ENCODE measurements around the gene DAND5. TPM values are rescaled to one million over a fixed set of nuclear protein-coding genes. Genes with fewer than 3 reads are reported as not detected.

DAND5 gene
- total RNA-seq, 1 donor from 2014 or later = not detected

DNA sequence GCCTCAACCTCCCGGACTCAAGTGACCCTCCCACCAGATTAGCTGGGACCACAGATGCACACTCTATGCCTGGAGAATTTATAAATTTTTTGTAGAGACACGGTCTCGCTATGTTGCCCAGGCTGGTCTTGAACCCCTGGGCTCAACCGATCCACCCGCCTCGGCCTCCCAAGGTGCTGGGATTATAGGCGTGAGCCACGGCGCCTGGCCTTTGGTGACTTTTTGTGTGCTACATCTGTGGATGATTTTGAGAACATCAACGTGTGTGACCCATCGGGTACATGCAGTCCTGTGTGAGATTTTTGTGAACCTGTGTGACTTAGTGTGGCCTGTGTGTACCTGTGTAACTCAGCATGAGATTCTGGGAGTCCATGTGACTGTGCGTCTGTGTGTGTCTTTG, 17.4 kb downstream of the DAND5 start:
- no peak overlapping the region for H3K4me3 Mint-ChIP-seq (ENCODE audit: unreplicated experiment)

DNA sequence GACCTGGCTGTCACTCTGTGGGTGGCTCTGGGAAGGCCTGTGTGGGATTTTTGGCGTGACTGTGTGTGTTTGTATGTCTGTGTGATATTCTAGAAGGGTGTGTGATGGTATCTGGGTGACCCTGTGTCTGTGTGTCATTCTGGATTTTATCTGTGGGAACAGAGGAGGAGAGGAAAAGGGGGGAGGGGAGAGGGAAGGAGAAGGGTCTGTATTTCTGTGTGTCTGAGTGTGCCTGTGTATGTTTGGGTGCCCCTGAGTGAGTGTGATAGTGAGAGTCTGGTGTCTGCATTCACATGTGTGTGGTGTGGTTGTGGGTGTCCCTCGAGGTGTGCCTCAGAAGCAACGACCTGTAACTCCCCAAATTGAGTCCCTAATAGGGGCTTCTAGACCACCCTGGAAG, 17.8 kb downstream of the DAND5 start:
- H3K27ac Mint-ChIP-seq (ENCODE audit: unreplicated experiment) = no peak overlapping the region
- H3K9me3 Mint-ChIP-seq (ENCODE audit: unreplicated experiment) = no peaks in the 10 kb centered on the region
- no peaks in the 10 kb centered on the region for H3K36me3 Mint-ChIP-seq (ENCODE audit: unreplicated experiment)
- TF ChIP-seq, protein P1, sequence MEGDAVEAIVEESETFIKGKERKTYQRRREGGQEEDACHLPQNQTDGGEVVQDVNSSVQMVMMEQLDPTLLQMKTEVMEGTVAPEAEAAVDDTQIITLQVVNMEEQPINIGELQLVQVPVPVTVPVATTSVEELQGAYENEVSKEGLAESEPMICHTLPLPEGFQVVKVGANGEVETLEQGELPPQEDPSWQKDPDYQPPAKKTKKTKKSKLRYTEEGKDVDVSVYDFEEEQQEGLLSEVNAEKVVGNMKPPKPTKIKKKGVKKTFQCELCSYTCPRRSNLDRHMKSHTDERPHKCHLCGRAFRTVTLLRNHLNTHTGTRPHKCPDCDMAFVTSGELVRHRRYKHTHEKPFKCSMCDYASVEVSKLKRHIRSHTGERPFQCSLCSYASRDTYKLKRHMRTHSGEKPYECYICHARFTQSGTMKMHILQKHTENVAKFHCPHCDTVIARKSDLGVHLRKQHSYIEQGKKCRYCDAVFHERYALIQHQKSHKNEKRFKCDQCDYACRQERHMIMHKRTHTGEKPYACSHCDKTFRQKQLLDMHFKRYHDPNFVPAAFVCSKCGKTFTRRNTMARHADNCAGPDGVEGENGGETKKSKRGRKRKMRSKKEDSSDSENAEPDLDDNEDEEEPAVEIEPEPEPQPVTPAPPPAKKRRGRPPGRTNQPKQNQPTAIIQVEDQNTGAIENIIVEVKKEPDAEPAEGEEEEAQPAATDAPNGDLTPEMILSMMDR (IDR thresholded peaks at IDR 0.05) = no peak
- no peak overlapping the region for H3K4me3 Mint-ChIP-seq (ENCODE audit: unreplicated experiment)
- peaks cover 2% of the 10 kb centered on the region for H3K27me3 Mint-ChIP-seq (ENCODE audit: unreplicated experiment)
- H3K4me1 Mint-ChIP-seq (ENCODE audit: unreplicated experiment) = peaks cover 16% of the 10 kb centered on the region
- DNase-seq (ENCODE audit: extremely low spot score, unreplicated experiment) = no peak

More for the DNA sequence above, 17.4 kb downstream of the DAND5 start:
- Mint-ChIP-seq H3K27ac (ENCODE audit: unreplicated experiment) (no peak overlapping the region), H3K4me1 (ENCODE audit: unreplicated experiment) (peaks cover 16% of the 10 kb centered on the region), H3K9me3 (ENCODE audit: unreplicated experiment) (no peaks in the 10 kb centered on the region), H3K27me3 (ENCODE audit: unreplicated experiment) (peaks cover 2% of the 10 kb centered on the region), H3K36me3 (ENCODE audit: unreplicated experiment) (no peaks in the 10 kb centered on the region)
- TF ChIP-seq, protein P1 (IDR thresholded peaks at IDR 0.05) = no peak
- DNase-seq (ENCODE audit: extremely low spot score, unreplicated experiment) = no peak

DNA sequence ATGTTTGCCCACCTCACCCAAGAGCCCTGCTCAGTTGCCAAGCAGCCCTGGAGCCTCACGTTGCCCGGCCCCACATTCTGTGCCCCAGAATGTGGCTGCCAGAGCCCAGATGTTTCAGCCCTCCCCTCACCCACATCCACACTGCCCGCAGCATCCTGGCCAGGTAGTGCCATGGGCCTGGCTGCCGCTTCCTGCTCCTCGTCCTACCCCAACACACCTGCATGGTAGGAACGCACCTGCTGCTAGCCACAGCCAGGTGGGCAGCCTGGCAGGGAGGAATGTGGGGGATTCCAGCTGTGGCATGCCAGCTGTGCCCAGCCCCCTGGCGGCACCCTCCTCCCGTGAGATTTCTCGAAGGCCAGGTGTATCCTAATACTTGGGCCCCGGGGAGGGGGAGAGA, 18.4 kb downstream of the DAND5 start:
- no peak overlapping the region for H3K27ac Mint-ChIP-seq (ENCODE audit: unreplicated experiment)
- no peak overlapping the region for H3K4me3 Mint-ChIP-seq (ENCODE audit: unreplicated experiment)
- no peaks in the 10 kb centered on the region for H3K9me3 Mint-ChIP-seq (ENCODE audit: unreplicated experiment)
- H3K4me1 Mint-ChIP-seq (ENCODE audit: unreplicated experiment) = peaks cover 16% of the 10 kb centered on the region
- TF ChIP-seq, protein P1 (IDR thresholded peaks at IDR 0.05) = no peak
- H3K36me3 Mint-ChIP-seq (ENCODE audit: unreplicated experiment) = no peaks in the 10 kb centered on the region
- H3K27me3 Mint-ChIP-seq (ENCODE audit: unreplicated experiment) = peaks cover 2% of the 10 kb centered on the region
- DNase-seq (ENCODE audit: extremely low spot score, unreplicated experiment) = no peak

DNA sequence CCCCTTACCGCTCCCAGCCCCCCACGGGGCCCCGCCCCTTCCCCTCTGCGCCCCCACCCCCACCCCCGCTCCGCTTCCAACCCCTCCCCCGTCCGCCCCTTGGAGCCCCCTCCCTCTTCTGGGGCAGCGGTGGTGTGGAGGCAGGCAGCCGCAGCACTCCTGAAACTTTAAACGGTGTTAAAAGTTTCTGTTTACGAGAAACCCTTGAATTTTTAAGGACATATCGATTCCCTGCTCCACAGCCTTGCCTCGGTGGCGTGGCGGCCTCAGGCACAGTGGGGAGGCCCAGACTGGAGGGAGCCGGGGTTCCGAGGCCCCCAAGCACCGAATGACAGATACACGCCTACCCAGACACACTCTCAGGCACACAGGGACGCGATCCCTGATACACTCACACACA, 21.1 kb downstream of the DAND5 start:
- no peak for DNase-seq (ENCODE audit: extremely low spot score, unreplicated experiment)
- TF ChIP-seq, protein P1 (IDR thresholded peaks at IDR 0.05) = no peak
- H3K27me3 Mint-ChIP-seq (ENCODE audit: unreplicated experiment) = peaks cover 2% of the 10 kb centered on the region
- H3K4me3 Mint-ChIP-seq (ENCODE audit: unreplicated experiment) = no peak overlapping the region
- H3K36me3 Mint-ChIP-seq (ENCODE audit: unreplicated experiment) = no peaks in the 10 kb centered on the region
- peaks cover 13% of the 10 kb centered on the region for H3K4me1 Mint-ChIP-seq (ENCODE audit: unreplicated experiment)
- H3K9me3 Mint-ChIP-seq (ENCODE audit: unreplicated experiment) = no peaks in the 10 kb centered on the region
- no peak overlapping the region for H3K27ac Mint-ChIP-seq (ENCODE audit: unreplicated experiment)

DNA sequence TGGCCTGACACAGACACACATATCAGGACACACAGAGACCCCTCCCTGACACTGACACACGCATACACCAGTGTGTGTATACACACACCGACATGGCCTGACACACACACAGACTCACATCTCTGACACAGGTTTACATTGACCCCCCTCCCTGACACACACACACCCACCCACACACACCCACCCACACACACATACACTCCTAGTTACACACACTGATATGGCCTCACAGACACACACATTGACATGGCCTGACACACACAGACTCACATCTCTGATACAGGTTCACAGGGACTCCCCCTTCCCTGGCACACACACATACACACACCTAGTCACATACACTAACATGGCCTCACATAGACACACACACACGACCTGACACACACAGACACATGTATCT, 21.5 kb downstream of the DAND5 start:
- Mint-ChIP-seq H3K4me3 (ENCODE audit: unreplicated experiment) (no peak overlapping the region), H3K27me3 (ENCODE audit: unreplicated experiment) (peaks cover 2% of the 10 kb centered on the region)

More for the DNA sequence above, 21.5 kb downstream of the DAND5 start:
- TF ChIP-seq, protein P1 (IDR thresholded peaks at IDR 0.05) = no peak
- Mint-ChIP-seq H3K9me3 (ENCODE audit: unreplicated experiment) (no peaks in the 10 kb centered on the region), H3K4me1 (ENCODE audit: unreplicated experiment) (peaks cover 9% of the 10 kb centered on the region), H3K36me3 (ENCODE audit: unreplicated experiment) (no peaks in the 10 kb centered on the region), H3K27ac (ENCODE audit: unreplicated experiment) (no peak overlapping the region)
- no peak for DNase-seq (ENCODE audit: extremely low spot score, unreplicated experiment)
